ENCODE measurements around the gene MACROD2.

DNA sequence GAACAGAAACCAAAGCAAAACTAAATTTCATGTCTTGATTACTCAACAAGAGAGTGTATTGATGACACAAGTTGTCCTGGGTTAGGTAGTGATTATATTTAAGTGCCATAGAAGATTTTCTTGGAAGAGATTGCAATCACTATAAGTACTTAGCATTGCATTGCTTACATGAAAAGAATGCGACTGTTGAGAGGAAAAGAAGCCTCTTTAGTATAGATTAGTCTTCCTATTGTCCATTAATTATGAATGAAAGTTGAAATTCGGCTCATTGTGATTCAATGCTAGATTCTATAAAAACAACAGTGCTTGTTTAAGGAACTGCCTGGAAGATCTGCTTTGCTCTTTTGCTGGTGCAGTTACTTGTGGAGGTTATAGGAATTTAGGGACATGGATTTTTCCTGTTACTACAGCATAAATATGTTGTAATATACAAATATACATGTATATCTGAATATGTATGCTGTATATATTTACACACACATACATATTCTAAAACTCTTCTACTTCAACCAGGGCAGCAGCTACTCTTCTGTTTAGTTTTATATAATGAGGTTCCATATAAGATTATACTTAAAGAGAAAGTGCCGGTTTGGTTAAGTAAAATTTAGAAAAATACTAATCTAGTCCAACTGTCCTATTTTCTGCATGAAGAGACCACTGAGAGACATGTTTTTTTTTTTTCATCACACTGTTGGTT is 1781.6 kb downstream of the MACROD2 start:
- TF ChIP-seq, protein P1, sequence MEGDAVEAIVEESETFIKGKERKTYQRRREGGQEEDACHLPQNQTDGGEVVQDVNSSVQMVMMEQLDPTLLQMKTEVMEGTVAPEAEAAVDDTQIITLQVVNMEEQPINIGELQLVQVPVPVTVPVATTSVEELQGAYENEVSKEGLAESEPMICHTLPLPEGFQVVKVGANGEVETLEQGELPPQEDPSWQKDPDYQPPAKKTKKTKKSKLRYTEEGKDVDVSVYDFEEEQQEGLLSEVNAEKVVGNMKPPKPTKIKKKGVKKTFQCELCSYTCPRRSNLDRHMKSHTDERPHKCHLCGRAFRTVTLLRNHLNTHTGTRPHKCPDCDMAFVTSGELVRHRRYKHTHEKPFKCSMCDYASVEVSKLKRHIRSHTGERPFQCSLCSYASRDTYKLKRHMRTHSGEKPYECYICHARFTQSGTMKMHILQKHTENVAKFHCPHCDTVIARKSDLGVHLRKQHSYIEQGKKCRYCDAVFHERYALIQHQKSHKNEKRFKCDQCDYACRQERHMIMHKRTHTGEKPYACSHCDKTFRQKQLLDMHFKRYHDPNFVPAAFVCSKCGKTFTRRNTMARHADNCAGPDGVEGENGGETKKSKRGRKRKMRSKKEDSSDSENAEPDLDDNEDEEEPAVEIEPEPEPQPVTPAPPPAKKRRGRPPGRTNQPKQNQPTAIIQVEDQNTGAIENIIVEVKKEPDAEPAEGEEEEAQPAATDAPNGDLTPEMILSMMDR (IDR thresholded peaks at IDR 0.05; ENCODE audit: poor library complexity, severe bottlenecking), result no peak
- TF ChIP-seq MXI1 (conservative IDR thresholded peaks at IDR 0.05; ENCODE audit: poor library complexity, severe bottlenecking) (no peak), TAF1 (IDR thresholded peaks at IDR 0.05; ENCODE audit: low read depth) (no peak), EP300 (conservative IDR thresholded peaks at IDR 0.05; ENCODE audit: poor library complexity, severe bottlenecking) (no peak), POLR2AphosphoS5 (IDR thresholded peaks at IDR 0.05) (no peak)
- TF ChIP-seq, protein P2, sequence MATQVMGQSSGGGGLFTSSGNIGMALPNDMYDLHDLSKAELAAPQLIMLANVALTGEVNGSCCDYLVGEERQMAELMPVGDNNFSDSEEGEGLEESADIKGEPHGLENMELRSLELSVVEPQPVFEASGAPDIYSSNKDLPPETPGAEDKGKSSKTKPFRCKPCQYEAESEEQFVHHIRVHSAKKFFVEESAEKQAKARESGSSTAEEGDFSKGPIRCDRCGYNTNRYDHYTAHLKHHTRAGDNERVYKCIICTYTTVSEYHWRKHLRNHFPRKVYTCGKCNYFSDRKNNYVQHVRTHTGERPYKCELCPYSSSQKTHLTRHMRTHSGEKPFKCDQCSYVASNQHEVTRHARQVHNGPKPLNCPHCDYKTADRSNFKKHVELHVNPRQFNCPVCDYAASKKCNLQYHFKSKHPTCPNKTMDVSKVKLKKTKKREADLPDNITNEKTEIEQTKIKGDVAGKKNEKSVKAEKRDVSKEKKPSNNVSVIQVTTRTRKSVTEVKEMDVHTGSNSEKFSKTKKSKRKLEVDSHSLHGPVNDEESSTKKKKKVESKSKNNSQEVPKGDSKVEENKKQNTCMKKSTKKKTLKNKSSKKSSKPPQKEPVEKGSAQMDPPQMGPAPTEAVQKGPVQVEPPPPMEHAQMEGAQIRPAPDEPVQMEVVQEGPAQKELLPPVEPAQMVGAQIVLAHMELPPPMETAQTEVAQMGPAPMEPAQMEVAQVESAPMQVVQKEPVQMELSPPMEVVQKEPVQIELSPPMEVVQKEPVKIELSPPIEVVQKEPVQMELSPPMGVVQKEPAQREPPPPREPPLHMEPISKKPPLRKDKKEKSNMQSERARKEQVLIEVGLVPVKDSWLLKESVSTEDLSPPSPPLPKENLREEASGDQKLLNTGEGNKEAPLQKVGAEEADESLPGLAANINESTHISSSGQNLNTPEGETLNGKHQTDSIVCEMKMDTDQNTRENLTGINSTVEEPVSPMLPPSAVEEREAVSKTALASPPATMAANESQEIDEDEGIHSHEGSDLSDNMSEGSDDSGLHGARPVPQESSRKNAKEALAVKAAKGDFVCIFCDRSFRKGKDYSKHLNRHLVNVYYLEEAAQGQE (IDR thresholded peaks at IDR 0.05; ENCODE audit: borderline replicate concordance), result no peak
